ENCODE data around the gene MAP3K13.

DNA sequence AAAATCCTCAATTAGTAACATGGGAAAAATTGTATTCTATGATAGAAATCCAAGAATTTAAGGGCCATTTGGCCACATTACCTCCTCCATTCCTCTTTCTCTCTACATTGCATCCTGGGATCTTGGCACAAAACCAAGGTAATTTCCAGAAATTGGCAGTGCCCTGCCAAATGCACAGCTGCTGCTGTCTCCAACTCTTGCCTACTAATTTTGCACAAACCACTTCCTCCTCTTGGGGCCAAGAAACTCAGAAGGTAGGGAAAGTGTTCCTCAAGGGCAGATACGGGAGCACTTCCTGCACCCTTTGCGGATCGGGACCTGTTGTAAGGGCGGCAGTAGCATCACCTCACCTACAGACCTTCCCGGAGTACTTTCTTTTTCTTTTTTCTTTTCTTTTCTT lies 57.8 kb downstream of the MAP3K13 start:
- TF ChIP-seq, protein P1, sequence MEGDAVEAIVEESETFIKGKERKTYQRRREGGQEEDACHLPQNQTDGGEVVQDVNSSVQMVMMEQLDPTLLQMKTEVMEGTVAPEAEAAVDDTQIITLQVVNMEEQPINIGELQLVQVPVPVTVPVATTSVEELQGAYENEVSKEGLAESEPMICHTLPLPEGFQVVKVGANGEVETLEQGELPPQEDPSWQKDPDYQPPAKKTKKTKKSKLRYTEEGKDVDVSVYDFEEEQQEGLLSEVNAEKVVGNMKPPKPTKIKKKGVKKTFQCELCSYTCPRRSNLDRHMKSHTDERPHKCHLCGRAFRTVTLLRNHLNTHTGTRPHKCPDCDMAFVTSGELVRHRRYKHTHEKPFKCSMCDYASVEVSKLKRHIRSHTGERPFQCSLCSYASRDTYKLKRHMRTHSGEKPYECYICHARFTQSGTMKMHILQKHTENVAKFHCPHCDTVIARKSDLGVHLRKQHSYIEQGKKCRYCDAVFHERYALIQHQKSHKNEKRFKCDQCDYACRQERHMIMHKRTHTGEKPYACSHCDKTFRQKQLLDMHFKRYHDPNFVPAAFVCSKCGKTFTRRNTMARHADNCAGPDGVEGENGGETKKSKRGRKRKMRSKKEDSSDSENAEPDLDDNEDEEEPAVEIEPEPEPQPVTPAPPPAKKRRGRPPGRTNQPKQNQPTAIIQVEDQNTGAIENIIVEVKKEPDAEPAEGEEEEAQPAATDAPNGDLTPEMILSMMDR (IDR thresholded peaks at IDR 0.05; ENCODE audit: low read length) = no peak
- TF ChIP-seq EZH2 (IDR thresholded peaks at IDR 0.05; ENCODE audit: borderline replicate concordance, low read length) = no peak
